Measurements from ENCODE around the gene MARCHF11. TPM values are rescaled to one million over a fixed set of nuclear protein-coding genes. Genes with fewer than 3 reads are reported as not detected.

The MARCHF11 gene
- polyA plus RNA-seq, 12 donors = not detected

- DNase-seq = no peak
Observed at GRCh38 chr5:16134204-16134603, 45.4 kb downstream of the MARCHF11 start.

GRCh38 chr5:16131878-16132277, 47.7 kb downstream of the MARCHF11 start:
- DNase-seq = no peak

DNA sequence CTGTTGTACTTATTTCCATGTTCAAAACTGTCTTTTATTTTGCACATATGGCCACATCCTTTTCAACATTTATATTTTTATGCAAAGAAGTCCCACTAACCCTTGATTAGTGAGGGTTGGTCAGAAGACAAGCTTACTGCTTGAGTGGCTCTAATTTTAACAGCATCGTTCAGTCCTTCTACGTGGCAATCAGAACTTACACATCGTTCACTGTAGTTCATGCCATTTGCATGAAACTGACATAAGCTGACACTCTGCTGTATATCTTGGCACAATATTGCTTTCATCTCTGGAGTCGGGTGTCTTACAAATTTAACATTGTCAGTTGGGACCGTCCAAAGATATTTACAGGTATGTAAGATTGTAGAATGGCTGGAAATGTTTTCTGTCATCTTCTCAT, 50.6 kb downstream of the MARCHF11 start:
- no peak for DNase-seq

- no peak for DNase-seq
Observed at GRCh38 chr5:16127865-16128544, 51.6 kb downstream of the MARCHF11 start.

DNA sequence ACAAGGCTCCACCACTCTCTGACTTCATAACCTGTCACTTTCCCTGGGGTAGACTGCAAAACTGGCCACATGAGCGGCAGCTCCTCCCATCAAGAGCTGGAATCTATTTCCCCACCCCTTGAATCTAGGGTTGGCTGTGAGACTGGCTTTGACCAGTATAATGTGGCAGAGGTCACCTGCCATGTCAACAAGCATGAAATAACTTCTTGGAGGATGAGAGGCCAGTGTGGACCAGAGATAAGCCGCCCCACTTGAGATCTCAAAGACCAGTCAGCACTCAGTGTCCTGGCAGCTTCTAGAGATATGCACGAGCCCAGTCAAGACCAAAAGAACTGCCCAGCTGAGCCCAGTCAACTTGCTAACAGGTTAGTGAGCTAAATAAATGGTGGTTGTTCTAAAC, 59.0 kb downstream of the MARCHF11 start:
- no peak for DNase-seq

GRCh38 chr5:16119790-16120189, 59.8 kb downstream of the MARCHF11 start:
- no peak for DNase-seq

DNA sequence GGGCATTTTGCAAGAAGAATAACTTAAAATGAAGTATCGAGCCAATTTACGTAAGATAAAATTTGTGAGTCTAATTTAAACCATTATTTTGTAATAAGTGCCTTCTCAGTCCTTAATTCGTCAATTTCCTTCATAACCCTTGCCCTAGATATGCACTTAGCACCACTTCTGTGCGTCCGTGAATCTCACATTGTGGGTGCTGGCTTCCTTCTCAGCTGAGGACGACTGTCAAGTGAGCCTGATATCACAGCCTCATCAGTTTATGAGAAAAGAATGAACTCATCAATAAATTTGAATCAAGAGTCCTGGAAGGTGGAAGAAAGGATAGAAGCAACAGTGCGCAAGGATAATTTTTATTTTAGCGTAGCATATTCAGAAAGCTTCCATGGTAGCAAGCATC, 64.5 kb downstream of the MARCHF11 start:
- DNase-seq = no peak

DNA sequence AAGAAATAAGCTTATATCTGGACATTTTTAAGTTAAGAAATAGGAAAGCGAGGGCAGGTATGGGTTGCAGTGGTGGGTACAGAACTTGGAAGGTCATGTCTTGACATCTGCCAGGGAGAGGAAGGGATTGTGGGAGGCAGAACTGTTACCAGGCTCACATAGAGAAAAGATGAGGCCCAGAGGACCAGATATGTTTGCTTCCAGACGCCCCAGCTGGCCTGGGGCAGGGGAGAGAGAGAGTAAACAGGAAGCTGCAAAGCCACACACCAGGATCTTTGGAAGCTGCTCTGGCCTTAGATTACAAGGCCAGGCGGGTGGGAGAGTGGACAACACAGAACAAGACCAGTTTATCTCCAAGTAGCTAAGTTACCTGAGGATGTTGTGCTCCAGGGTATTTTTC, 71.2 kb downstream of the MARCHF11 start:
- DNase-seq = no peak

DNA sequence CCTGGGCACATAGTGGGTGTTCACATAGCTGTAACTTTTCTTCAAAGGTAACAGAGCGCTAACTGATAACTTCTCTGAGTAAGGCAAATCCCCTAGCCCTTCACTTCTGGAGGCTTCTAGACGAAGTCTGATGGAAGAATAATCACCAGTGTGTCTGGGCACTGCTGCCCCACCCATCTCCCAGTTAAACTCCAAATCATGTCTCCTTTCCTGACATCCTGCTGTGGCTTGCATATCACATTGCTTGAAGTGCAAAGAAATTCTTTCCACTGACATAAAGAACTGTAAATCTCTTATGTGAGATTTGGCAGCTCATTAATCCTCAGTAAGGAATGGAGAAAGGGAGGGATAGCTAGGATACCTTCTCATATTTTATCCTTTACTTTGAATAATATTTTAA, 74.6 kb downstream of the MARCHF11 start:
- DNase-seq = no peak

DNA sequence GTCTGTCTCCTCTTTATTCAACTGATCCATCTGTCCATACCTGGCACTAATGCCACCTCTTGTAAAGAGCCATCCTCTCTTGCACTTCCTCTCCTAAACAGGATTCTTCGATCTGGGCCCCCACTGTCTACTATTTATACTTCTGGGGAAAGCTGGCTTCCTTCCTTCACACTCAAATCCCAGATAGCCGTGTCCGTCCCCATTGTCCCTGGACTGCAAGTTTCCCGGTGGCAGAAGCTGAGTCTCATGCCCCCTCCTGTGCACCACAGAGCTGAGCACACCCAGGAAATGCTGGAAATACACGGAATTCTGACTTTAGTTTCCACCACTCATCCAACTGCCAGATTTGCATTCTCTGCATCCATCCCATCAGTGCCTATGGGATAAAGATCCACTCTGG, 84.0 kb downstream of the MARCHF11 start:
- no peak for DNase-seq

GRCh38 chr5:16090270-16090669, 89.3 kb downstream of the MARCHF11 start:
- DNase-seq = no peak

DNA sequence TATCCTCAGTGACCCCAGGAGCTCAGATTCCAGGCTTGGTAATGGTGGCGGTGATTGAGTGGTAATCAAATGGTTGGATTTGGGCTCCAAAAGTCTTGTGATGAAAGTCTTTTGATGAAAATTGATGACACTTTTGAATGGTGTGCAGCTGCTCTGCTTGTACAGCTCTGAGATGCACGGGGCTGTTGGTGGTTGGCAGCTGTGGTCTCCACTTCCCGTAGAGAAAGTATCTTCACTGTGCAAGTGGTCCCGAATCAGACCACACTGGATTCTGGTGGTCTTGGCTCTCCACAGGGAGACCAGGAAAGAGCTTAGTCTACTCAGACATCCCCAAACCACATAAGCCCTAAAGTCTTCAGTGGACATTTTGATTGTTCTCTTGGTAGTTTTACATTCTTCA, 96.6 kb downstream of the MARCHF11 start:
- DNase-seq = no peak

GRCh38 chr5:16082053-16082452, 97.5 kb downstream of the MARCHF11 start:
- DNase-seq = no peak

DNA sequence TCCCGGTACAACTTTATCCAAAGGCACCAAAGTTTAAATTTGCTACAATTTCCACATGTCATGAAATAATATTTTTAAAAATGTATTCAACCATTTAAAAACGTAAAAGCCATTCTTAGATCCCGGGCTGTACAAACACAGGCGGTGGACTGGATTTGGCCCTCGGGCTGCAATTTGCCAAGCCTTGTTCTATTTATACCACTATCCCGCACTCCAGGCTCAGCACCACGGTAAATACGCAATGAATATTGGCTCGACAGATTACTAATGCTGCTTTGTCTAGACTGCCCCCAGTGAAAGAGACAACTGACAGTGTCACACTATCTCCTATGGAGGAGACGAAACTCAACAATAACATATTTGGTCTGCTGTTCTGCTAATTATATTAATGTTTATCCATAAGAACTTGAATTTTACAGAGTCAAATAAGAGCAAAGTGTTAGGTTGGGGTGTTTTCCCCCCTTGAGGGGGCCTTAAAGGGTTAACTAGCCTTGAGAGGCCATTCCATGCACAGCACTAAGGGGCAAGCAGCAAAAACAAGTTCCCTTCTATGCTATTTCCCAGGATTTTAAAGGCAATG, 98.1 kb downstream of the MARCHF11 start:
- DNase-seq = no peak

DNA sequence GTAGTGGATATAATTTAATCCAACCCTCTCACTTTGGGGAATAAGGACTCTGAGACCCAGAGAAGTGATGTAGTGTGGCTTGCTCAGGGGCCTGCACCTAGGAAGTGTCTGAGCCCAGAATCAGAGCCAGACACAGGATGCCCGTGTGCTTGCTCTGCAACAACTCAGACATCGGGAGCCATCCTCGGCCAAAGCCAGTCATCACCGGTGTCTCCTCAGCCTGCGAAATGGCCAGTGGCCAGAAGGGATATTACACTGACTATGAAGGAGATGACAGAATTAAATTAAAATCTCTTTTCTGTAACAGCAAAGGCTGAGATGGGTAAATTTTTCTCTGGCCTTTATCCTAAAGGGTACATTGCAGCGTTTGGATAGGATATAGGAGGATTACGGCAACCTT, 102.9 kb downstream of the MARCHF11 start:
- no peak for DNase-seq

- DNase-seq = no peak
Observed at GRCh38 chr5:16074358-16074757, 105.2 kb downstream of the MARCHF11 start.

DNA sequence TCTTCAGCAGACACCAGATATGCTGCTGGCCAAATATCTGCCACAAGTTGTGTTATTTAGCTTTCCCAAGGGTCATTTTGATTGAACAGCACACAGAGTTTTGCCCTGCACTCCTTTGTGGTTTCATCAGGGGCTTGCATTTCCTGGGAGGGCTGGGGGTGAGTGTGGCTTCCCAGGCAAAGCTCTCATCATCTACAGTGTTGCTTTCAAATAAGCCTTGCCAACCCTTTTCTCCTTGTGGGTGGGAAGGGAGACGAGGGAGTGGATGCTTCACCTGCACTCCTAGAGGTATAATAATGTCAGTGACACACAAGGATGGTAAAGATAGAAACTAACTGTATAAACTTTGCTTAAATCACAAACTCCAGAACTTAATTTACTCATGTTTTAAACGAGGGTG, 107.0 kb downstream of the MARCHF11 start:
- no peak for DNase-seq

DNA sequence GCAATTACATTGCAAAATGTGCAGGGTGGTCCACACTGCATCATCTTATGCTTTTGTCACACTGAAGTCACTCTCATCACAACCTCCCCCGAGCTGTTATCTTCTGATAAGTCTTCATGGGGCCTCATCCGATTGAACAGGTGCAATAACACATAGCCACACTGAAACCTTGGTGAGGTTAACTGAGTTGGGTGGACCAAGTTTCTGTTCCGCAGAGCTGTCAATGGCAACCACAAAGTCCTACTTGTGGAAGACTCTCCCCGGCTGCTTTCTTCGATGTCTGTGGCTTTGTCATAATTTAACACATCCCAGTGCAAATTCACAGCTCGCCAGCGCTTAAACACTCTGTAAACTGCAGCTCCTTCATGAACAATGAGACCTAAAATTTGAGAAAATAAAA, 112.2 kb downstream of the MARCHF11 start:
- no peak for DNase-seq

GRCh38 chr5:16066810-16067209, 112.8 kb downstream of the MARCHF11 start:
- DNase-seq = no peak

DNA sequence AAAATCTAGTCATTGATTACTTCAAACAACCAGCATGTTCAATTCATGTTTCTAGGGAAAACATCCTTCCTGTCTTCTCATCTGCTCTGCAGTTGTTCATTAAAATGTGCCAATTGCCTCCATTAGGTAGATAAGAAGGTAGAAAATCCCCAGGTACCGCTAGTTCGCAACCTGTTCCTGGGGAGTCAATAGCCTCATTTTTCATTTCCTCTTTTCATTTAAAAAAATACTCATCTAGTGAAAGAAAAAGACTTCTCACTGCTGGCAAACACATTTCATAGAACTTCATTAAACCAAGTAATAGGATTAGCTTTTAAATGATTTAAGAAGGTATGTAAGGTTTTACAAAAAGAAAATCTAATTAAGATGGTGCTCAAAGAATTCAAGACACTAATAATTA, 113.3 kb downstream of the MARCHF11 start:
- DNase-seq = no peak

DNA sequence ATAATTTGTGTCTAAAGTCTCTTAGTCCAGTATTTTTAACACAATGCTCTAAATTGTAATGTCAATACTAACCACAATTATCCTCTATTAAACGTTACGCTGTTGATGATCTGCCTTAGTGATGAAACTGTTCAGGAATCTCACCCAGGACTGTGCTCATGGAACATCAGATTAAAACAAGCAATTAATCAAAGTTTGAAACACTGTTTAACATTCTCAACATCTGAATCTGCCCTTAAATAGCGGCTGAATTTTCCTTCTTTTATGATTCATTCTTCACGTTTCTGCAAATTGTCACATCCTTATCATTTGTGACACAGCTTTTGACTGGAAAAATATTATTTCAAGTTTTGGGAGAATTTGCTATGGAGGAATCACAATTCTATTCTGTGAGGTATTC, 113.8 kb downstream of the MARCHF11 start:
- no peak for DNase-seq

GRCh38 chr5:16064135-16064893, 115.3 kb downstream of the MARCHF11 start:
- DNase-seq = no peak

GRCh38 chr5:16061163-16061562, 118.4 kb downstream of the MARCHF11 start:
- DNase-seq = no peak
